HG02763 (cell line): ENCODE results near the gene TCAF1.
A peak's percentile ranks its signal among the peaks of the same experiment; 100 is the strongest.
"Not testable (repeated sequence)": the region's sequence is repeated elsewhere in the genome, so short reads cannot be mapped to it uniquely, and the experiment has no call there.

Experiments
- ATAC-seq: cut with Tn5 transposase; IDR thresholded peaks from one replicate; pipeline ENCODE4 v1.9.1; 2021; ENCODE audit warnings: mild to moderate bottlenecking, moderate library complexity; ENCODE audit not compliant: unreplicated experiment

TCAF1 gene

DNA sequence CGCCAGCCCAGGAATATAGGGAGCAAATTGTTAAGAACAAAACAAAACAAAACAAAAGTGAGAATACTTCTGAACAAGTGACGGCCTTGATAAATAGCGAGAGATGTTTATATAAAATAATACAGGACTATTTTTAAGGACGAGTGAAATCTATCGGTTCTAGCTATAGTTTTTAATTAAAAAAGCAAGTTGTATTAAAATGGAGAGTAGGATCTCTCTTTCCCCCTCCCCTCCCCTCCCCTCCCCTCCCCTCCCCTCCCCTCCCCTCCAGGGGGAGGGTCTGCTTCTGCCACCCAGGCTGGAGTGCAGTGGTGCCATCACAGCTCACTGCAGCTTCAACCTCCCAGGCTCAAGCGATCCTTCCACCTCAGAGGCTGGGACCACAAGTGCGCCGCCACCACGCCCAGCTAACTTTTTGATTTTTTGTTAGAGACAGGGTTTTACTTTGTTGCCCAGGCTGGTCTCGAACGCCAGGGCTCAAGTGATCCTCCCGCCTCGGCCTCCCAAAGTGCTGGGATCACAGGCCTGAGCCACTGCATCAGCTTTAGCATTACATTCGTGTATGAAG lies 440 bp upstream of the TCAF1 start:
- ATAC-seq = no peak

DNA sequence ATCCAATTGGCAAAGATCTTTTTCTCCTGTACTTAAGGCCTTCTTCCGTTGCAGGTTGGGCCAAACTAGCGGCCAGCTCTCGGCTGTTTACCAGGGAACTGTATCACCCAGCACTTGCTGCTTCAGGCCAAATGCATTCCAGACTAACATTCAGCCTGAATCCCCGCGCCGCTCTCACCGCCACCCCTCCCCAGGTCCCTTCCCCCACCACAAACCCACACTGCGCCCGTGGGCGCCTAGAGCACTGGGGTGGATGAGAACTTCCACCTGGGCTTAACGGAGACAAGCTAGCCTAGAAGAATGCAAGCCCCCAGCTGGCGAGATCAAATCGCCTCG lies 676 bp downstream of the TCAF1 start:
- no peak for ATAC-seq

DNA sequence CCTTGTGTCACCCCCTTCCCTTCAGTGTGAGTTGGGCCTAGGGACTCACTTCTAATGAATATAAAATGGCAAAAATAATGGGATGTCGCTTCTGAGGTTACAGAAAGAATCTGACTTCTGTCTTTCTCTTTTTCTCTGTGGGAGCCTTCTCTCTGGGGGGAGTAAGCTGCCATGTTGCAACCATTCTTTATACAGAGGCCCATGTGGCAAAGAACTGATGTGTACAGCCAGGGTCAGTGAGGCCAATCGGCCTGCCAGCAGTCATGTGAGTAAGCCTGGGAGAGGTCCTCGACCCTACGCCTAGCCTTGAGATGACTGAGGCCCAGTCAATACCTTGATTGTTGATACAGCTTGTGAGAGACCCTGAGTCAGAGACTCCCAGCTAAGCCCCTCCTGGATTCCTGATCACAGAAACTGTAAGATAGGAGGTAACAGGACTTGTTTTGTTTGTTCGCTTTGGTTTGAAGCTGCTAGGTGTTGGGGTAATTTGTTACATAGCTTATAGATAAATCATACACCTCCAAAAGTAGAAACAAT lies 1.7 kb downstream of the TCAF1 start:
- ATAC-seq = no peak

DNA sequence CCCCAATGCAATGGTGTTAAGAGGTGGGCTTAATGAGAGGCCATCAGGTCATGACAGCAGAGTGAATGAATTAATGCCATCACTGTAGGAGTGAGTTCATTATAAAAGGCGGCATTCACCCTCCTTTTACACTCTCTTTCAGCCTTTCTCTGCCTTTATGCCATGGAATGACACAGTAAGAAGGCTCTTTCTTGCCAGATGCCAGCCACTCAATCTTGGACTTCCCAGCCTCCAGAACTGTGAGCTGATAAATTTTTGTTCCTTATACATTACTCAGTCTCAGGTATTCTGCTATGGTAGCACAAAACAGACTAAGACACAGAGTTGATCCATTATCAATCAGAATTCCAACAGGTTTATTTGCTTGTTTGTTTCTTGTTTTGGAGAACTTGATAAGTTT lies 3.2 kb downstream of the TCAF1 start:
- no peak for ATAC-seq

DNA sequence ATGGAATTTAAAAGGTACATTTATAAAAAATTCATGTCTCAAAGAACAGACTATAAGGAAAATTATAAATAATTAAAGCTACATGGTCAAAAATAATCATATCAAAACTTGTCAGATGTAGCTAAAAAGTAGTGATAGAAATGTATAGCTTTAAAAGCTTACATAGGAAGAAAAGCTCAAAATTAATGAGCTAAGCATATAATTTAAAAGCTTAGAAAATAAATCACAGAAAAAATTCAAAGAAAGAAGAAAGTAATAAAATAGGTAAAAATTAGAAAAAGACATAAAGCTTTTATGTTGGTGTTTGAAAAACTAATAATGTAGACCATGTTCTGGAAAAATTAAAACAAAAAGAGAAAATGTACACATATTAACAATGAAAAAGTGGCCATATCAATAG lies 5.3 kb downstream of the TCAF1 start:
- no peak for ATAC-seq

DNA sequence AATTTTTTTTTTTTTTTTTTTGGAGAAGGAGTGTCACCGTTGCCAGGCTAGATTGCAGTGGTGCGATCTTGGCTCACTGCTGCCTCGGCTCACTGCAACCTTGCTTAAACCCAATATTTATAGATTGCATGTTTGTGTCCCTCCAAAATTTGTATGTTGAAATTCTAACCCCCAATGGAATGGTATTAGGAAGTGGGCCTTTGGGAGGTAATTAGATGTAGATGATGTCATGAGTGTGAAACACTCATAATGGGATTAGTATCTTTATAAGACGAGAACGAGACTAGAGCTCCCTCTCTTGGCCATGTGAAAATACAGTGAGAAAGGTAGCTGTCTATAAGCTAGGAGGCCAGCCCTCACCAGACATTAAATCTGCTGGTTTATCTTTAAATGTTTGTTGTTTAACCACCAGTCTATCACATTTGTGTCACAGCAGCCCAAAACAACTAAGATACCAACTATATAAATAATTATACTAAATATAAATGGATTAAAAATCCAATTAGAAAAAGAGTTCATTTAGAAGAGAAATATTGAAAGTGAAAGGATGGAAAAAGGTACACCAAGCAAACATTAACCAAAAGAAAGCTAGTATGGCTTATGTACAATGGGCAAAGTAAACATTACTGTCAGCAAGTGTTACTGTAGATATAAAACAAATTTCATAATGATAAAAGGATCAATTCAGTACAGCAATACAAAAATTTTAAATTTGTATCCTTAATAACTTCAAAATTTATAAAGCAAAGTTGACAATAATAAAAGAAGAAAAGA lies 9.3 kb downstream of the TCAF1 start:
- peak; percentile 99 for ATAC-seq

DNA sequence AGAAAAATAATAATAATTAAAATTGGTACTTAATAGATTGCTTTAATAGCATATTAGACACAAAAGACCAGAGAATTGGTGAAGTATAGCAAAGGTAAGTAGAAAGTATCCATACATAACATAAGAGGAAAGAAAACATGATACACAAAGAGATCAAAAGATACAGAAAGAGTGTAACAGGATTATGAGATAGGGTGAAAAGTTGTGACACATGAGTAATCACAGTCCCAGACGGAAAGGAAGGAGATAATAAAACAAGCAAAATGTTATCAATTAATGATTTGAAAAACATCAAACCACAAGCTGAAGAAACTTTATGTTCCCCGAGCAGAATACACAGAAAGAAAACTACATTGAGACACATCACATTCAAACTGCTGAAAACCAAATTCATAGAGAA lies 10.5 kb downstream of the TCAF1 start:
- no peak for ATAC-seq

DNA sequence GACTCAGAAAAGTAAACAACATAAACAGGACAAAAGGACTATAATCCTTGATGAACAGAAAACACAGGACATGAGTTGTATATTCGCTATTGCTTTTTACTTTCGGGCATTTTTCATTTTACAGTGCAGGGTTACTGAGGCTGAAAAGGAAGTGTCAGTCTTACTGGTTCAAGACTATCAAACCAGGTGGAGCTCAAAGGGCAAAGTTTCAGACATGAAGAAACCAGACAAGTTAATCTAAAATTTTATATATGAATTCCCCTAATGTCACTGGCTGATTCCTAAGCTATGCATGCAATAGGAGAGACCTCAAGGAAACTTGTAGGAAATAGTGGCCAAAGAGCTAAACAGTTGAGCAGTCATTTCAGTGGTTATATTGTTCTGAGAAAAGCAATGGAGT lies 11.4 kb downstream of the TCAF1 start:
- no peak for ATAC-seq

DNA sequence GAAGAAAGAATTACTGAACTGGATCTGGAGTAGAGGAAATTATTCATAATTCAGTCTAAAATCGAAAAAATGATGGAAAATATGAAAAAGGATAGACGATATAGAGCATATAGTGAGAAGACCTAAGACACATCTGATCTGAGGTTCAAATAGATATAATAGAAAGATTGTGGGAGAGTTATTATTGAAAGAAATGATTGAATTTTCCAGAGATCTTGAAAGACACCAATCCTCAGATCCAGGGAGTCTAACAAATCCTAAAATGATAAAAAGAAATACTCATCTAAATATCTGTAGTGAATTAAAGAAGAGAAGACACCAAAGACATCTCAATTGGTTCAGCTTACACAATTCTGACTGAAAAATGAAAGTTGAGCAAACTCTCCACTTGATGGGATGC lies 12.9 kb downstream of the TCAF1 start:
- ATAC-seq = no peak

DNA sequence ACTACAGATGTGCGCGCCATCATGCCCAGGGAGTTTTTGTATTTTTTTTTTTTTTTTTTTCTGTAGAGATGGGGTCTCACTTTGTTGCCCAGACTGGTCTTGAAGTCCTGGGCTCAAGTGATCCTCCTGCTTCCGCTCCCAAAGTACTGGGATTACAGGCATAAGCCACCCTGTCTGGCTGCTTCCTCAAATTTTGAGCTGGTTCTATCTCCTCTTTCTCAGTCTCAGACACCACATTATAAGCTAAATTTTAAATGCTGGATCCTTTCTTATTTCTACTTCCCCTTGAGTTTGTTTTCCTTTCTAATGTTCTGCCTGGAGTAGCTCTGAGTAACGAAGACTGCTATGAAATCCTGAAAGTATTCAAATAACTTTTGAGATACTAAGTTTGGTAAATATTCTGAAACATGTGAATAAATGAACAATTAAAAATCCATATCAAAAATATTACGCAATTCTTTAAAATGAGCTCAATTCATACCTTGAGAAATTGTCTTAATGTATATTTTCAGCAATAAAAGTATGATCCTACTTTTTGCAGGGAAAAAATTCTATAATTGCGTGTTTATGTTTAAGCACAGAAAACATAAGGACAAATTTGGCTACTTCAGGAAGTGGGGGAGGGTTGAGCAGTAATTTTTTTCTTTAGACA lies 15.0 kb downstream of the TCAF1 start:
- ATAC-seq = no peak

DNA sequence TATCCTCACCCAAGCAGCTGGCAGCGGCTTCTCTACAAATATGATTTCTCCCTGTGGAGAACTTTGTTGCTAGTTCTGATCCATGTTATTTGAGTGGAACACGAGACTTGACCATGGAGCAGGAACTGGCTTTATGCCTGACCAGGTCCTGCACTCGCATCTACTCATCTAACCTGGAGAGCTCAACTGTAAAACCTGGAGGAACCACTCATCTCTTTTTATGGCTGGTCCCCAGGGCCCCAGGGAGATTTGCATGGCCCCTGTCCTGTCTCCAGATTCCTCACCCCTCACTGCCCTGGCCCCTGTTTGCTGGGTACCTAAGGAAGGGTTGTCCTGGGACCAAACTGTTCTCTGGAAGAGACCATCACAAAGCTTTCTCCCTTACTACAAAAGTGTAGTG lies 16.0 kb downstream of the TCAF1 start:
- ATAC-seq = no peak

DNA sequence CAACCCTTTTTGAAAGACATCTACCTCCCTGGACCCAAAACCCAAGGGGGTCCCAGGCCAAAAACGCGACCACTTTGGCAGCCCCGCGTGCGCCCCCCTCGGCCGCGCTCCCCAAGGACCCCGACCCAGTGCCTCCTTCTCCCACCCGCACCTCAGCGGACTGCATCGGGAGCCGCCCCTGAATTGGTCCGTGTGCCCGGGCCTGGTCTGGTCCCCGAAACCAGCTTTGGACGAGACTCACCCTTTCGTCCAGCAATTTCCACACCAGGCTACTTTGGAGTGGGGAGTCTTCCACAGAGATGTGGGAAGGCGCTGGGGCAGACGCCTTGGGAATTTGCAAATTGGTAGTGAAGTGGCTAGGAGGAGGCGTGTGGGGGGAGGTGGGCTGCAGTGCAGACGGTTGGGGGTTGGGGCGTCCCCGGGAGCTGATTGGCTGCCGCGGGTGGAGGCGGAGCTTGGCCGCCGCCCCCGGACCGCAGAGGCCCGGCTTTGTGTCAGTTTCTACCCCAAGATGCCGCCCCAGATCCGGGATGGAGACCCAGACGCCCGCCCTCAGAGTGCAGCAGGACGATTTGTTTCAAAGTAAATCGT lies 16.9 kb downstream of the TCAF1 start:
- peak; percentile 84 for ATAC-seq

DNA sequence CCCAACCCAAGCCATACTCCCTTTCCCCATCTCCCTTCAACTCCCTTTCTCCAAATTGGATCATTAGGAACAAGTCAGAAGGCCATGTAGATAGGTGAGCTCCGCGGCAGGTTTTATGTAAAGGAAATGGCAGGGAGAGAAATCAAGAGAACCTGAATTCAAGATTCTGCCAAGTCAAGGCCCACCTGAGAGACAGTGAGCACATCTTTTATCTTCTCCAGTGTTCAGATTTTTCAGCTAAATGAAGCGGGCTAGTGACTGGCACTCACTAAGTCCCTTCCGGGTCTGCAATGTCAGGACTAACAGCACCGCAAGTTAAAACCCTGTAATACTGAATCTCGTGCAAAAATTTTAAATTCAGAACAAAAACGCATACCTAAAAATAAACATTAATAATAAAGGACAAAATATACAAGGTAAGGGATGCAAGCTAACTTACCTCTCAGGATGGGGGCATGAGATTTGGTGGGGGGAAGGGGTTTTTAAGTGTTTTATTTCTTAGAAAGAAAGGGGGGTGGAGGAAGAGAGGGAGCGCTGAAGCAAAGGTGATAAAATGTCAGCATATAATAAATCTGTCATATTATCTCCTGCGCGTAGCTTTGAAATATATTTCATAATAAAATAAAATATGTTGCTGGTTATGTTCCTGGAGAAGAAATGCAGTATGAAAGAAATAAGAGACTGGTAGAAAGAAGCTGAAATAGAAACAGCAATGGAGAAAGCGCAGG lies 17.6 kb downstream of the TCAF1 start:
- no peak for ATAC-seq

DNA sequence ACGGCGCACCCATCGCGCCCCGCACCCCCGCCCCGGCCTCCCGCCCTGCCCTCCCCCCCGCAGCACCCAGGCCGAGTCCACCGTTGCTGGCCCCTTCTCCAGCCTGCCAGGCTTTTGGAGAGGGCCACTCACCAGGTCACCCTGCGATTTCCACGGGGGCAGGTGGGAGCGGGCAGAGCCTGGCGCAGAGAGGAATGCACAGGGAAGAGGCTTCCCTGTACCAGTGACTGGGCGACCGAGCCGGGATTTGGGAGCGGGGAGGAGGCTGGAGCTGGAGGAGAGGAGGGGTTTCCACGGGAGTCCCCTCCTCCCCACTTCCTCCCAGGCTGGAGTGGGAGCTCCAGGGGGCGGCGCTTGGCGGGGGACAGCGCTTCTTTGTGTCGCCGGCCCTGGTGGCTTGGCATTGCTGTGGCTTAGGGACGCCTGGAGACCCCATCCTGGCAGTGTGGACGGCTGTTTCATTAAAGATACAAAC lies 19.3 kb downstream of the TCAF1 start:
- no peak for ATAC-seq

DNA sequence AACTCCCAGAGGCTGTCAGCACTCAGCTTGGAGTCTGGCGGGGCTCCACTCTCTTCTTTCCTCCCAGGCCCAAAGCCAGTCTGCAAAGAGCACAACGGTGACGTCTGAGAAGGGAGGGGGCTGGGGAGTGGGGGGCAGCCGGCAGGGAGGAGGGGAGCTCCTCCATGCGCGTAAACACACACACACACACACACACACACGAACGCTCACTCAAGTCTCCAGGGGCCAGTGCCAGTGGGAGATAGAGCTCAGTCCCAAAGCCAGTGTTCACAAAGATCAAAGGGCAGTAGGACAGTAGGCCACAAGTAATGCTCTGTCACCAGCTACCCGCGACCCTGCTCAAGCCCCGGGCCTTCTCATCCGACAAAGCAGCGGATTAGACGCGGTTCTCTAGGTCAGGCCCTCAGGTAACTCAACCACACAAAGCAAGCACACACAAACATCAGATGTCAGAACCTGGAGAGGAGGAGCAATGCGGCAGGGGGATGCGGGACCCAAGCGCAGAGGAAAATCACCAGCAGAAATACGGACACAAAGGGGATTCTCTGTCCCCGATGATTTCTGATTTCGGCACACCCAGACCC lies 19.9 kb downstream of the TCAF1 start:
- no peak for ATAC-seq

DNA sequence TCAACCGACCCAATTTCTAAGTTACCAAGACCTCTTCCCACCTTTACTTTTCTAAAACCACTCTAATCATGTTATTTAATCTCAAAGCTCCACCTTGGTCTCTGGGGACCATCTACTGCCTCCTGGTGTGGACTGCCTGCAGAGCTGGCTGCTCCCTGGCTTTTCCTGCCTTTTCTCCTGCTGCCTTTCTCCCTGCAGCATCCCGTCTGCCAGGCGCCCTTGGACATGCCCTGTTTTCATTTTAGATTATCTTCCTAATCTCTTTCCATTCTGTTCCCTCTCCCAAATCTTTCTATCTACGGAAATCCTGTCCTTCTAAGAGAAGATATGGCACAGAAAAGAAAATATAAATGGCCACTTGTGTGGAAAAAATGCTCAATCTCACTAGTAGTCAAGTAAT lies 23.1 kb downstream of the TCAF1 start:
- ATAC-seq = no peak

DNA sequence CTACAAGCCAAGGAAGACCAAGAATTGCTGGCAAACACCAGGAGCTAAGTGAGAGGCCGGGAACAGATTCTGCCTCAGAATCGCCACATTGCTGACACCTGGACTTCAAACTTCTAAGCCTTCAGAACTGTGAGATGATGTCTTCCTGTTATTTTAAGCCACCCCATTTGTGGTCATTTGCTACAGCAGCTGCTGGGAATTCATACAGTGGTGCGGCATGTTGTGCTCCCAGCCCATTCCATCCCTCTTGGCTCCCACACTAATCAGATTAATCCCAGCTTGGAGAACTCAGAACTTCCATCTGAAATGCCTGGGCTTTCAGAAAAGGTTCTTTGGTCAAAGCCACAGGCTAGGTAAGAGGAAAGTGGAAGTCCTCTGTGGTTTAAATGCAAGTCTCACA lies 24.9 kb downstream of the TCAF1 start:
- ATAC-seq = no peak

DNA sequence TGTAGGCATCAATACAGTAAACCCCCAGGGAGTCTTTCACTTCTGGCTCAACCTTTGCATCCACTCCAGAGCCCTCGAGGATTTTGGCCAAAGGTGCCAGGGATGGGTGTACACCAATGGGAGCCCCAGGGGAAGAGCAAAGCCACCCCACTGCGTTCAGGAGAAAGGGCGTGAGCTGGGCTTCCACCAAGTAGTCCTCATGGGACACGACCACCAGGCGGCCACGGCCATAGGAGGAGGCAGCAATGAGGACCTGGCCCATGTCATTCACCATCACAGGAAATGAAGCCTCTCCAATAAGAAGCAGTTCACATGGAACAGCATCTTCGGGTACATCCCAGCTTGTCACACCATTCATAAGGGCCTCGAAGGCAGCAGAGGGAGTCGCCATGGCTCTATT lies 25.8 kb downstream of the TCAF1 start:
- ATAC-seq = no peak

DNA sequence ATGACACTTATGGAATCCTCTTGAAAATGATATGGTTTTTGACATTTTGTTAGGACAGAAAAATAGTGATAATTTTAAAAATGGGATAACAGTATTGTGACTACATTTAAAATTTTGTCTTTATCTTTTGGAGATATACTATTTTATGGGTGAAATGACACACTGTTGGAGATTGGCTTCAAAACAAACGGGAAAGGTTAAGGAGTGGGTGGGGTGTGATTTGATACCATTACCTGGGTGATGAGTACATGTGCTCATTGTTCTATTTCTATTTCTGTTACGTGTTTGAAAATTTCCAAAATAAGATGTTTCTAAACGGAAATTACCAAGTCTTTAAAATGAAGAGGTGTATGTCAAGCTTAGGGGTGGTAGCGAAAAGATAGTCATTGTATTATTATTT lies 28.7 kb downstream of the TCAF1 start:
- not testable (repeated sequence) for ATAC-seq

DNA sequence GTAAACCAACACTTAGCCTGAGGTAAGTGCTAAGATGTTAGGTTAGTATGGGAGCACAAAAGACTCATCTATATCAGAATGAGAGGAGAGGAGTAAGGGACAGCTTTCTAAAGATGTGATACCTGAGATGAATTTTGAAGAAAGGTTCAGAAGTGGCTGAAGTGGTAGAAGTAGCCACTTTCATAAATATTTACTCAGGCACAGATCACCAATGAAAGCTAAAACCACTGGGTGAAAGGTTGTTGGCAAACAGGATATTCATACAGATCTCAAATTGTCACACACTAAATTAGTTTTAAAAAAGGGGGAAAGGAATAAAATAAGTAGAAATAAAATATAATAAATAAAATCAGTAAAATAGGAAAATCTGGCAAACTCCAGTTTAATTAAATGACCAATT lies 30.4 kb downstream of the TCAF1 start:
- ATAC-seq = not testable (repeated sequence)

DNA sequence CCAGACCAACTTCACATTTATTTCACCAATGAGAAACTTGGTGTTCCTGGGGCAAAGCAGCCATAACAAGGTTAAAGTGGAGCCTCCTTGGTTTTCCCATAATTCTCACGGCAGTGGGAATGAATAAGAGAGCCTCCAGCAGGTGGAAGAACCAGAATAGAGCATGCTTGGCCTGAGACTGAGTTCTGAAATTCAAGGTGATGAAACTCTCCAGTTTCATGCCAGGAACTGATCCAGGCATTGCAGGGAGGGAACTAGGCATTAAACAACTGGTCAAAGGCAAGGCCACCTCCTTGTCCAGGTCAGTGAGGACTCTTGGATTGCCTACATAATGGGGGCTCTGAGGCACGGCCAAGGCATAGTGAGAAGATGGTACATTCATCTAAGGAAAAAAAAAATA lies 44.0 kb downstream of the TCAF1 start:
- ATAC-seq = not testable (repeated sequence)
